ENCODE data around the gene METAP2. TPM values are rescaled to one million over a fixed set of nuclear protein-coding genes. Genes with fewer than 3 reads are reported as not detected.

Gene METAP2
- total RNA-seq, result 10 to 100 TPM; 56.6 to 87.1 (median 71.8) TPM

DNA sequence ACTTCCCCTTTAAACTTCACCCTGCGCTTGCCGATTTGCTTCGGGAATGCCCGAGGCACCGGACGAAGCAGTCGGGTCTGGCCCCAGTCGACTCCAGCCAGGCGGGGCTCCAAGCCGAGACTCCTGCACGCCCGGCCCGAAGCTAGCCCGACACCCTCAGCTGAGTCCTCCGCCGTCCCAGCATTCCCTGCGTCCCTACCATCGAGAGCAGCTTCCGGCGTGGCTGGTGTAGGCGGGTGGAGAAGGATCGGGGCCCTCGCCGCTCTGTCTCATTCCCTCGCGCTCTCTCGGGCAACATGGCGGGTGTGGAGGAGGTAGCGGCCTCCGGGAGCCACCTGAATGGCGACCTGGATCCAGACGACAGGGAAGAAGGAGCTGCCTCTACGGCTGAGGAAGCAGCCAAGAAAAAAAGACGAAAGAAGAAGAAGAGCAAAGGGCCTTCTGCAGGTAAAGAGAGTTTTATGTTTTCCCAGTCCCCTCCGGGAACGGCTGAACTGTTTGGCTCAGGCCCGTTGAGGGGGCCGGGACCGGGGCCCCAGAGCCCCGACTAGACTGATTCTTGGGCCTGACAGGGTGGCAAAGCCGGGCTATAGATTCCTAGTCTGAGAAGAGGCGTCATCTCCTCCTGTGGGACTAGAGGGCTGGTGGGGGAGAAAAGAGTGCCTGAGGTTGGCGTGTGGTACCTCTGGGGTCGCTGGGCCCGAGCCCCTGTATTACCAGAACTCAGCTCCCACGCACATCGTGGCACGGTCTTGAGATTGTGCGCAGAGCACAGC lies at the start of gene METAP2:
Gene METAP2, plus strand, starts transcription at position 269 of the 776 bp plus-strand sequence. Its CDS starts 28 bp downstream, at position 297.
- WGBS, 2 donors, result 1% methylated on average over 43 to 48 of the region's 49 CpGs
- intact Hi-C loops (cut with DNase I; ENCODE audit: low total_unique reads), result no loop called here

DNA sequence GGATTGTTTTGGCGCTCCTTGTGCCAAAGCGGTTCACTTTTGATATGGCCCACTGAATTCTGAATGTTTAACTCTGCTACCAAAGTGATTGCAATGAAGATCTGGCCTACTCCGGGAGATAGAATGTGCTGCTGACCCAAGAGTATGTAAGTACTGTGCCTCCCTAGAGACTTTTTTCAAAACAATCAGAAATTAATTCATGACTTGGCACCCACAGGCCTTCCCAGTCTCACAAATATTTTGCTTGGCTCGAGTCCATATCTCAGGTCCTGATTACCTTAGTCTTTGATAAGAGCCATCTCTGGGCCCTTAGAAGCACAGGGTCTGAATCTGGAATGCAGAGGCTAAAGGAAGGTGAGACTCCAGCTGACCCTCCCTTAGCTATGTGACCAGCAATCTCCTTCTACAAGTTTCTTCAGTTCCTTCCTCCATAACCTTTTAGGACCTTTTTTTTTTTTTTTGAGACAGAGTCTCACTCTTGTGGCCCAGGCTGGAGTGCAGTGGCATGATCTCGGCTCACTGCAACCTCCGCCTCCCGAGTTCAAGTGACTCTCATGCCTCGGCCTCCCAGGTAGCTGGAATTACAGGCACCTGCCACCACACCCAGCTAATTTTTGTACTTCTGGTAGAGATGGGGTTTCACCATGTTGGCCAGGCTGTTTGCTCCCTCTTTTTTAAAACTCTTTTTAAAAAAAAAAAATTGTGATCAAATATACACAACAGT lies 49.5 kb upstream of the METAP2 start:
- DNase-seq (ENCODE audit: low spot score in 2 of 2), result peak in 1 of 2 donors; percentile 57
- 77 to 86% methylated on average over 8 of the region's 8 CpGs for WGBS, 2 donors
- intact Hi-C loops (cut with DNase I; ENCODE audit: low total_unique reads), result no loop called here
- H3K4me3 ChIP-seq (ENCODE audit: low read depth, poor library complexity, severe bottlenecking), result no peak overlapping the region
- no peak for TF ChIP-seq POLR2A (IDR thresholded peaks at IDR 0.05)
- TF ChIP-seq, protein P1, sequence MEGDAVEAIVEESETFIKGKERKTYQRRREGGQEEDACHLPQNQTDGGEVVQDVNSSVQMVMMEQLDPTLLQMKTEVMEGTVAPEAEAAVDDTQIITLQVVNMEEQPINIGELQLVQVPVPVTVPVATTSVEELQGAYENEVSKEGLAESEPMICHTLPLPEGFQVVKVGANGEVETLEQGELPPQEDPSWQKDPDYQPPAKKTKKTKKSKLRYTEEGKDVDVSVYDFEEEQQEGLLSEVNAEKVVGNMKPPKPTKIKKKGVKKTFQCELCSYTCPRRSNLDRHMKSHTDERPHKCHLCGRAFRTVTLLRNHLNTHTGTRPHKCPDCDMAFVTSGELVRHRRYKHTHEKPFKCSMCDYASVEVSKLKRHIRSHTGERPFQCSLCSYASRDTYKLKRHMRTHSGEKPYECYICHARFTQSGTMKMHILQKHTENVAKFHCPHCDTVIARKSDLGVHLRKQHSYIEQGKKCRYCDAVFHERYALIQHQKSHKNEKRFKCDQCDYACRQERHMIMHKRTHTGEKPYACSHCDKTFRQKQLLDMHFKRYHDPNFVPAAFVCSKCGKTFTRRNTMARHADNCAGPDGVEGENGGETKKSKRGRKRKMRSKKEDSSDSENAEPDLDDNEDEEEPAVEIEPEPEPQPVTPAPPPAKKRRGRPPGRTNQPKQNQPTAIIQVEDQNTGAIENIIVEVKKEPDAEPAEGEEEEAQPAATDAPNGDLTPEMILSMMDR (IDR thresholded peaks at IDR 0.05), result no peak

More for the DNA sequence above, at the start of gene METAP2:
- DNase-seq (ENCODE audit: low spot score in 2 of 2), result peak; percentile 96 to 99
- TF ChIP-seq POLR2A (IDR thresholded peaks at IDR 0.05), result peak in 1 of 2 donors; percentile 26
- TF ChIP-seq, protein P1 (IDR thresholded peaks at IDR 0.05), result no peak
- H3K4me3 ChIP-seq (ENCODE audit: low read depth, poor library complexity, severe bottlenecking), result peak within 1 kb of the TSS; percentile 80

DNA sequence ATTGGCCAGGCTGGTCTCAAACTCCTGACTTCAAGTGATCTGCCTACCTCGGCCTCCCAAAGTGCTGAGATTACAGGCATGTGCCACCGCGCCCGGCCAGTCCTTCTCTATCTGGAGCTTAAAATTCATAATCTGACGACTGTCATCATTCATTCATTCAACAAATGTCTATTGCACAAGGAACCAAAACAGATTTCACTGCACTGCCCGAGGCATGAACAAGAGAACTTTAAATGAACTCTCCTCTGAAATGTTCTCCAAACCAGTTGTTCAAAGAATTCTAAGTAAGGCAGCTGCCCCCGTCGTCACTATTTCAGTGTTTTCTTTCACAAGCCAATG lies 44.8 kb upstream of the METAP2 start:
- TF ChIP-seq, protein P1 (IDR thresholded peaks at IDR 0.05), result no peak
- TF ChIP-seq POLR2A (IDR thresholded peaks at IDR 0.05), result no peak
- no peak overlapping the region for H3K4me3 ChIP-seq (ENCODE audit: low read depth, poor library complexity, severe bottlenecking)
- WGBS, 2 donors, result 59 to 77% methylated on average over 8 of the region's 8 CpGs
- intact Hi-C loops (cut with DNase I; ENCODE audit: low total_unique reads), result no loop called here
- DNase-seq (ENCODE audit: low spot score in 2 of 2), result no peak

DNA sequence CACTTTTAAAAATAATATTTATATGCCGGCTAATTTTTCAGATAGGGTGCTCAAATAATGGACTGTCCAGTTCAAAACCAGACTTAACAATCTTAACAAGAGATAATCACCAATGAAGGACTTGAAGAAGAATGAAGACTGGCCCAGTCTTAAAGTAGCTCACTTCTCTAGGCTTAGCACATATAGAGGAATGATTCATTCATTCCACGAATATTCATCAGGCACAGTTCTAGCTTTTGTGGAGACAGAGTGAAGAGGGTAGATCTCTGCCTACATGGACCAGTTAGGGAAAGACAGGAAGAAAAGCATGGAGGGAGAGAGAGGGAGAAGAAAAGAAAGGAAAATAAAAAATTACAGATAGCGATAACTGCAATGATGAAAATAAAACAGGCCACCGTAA lies 42.8 kb upstream of the METAP2 start:
- intact Hi-C loops (cut with DNase I; ENCODE audit: low total_unique reads), result no loop called here
- no peak for DNase-seq (ENCODE audit: low spot score in 2 of 2)
- WGBS, 2 donors, result 91 to 98% methylated on average over 4 of the region's 4 CpGs
- TF ChIP-seq, protein P1 (IDR thresholded peaks at IDR 0.05), result no peak
- TF ChIP-seq POLR2A (IDR thresholded peaks at IDR 0.05), result no peak
- H3K4me3 ChIP-seq (ENCODE audit: low read depth, poor library complexity, severe bottlenecking), result no peak overlapping the region

DNA sequence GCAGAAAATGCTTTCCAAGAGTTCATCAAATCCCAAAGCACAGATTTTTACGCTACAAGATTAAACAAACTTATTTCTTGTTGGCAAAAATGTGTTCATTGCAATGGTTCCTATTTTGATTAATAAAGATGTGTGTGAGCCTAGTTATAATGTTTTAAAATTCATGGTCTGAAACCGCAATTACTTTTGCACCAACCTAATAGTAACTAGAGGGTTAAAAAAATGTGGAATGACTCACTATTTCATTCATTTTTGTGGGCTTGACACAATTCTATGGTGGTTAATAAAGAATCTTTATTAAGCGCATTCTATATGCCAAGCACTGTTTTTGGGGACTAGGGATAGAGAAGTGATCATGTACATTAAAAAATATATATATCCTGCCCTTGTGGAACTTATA lies 38.6 kb upstream of the METAP2 start:
- no peak for TF ChIP-seq POLR2A (IDR thresholded peaks at IDR 0.05)
- TF ChIP-seq, protein P1 (IDR thresholded peaks at IDR 0.05), result no peak
- no peak overlapping the region for H3K4me3 ChIP-seq (ENCODE audit: low read depth, poor library complexity, severe bottlenecking)
- DNase-seq (ENCODE audit: low spot score in 2 of 2), result no peak
- WGBS, 2 donors, result 82 to 85% methylated on average over 3 of the region's 3 CpGs
- intact Hi-C loops (cut with DNase I; ENCODE audit: low total_unique reads), result loop anchor here (5.0 kb wide), 1 partner anchor 968 kb away; no protein-coding TSS in a partner anchor
